K562 (cell line): ENCODE measurements around the gene RNF217. TPM values are rescaled to one million over a fixed set of nuclear protein-coding genes. Genes with fewer than 3 reads are reported as not detected.

Experiments
- ATAC-seq: fragments of 200-7000 bp; cut with Tn5 transposase; 3 replicates; pipeline ENCODE4 v1.9.1; 2020; ENCODE audit warnings: moderate library complexity
- BruUV-seq: library from RNA; stranded (reverse); fragments of 400-500 nt; replicated peaks from 2 replicates; lab custom pipeline; 2021; lab: Mats Ljungman, UMichigan
- CTCF ChIA-PET: fragments of 300-600 bp; formaldehyde crosslinking; extraction: SDS; loops from one replicate; lab custom pipeline; 2021; ENCODE audit warnings: low intra/inter-chr PET ratio; lab: Yijun Ruan, JAX
- POLR2A ChIA-PET: fragments of 300-600, 350-650 bp; sonication (Branson Sonifier 250); formaldehyde crosslinking; extraction: SDS; loops from one replicate; lab custom pipeline; 2021; ENCODE audit warnings: antibody characterized with exemption, inconsistent platforms; lab: Yijun Ruan, JAX
- DNase-seq, 4 experiments: peaks; one replicate each; pipeline versions ENCODE4 v3.0.0 to v3.0.0-alpha.2; 2011 to 2018; ENCODE audit warnings: low spot score in 3 of 4, mixed read lengths in 3 of 4; ENCODE audit errors: extremely low read depth in 1 of 4
- FAIRE-seq: peaks from 2 replicates; lab custom pipeline; 2011; peaks lifted over from hg19 to GRCh38; lab: Jason Lieb, UNC
- H2AFZ ChIP-seq: 2 replicates; pipeline ENCODE4 v1.6.0; 2011; ENCODE audit warnings: low read depth, low read length, control low read depth, inconsistent platforms
- H3K27ac ChIP-seq: fragments of 200-600 bp; 3 replicates; pipeline ENCODE4 v1.8.0; 2011; ENCODE audit warnings: low read depth, mild to moderate bottlenecking, control low read depth, inconsistent platforms, low read length, moderate library complexity, mixed read lengths; ENCODE audit errors: extremely low read depth
- H3K27me3 ChIP-seq, 2 experiments: fragments of 300-600 bp in 1 of 2; 2 replicates in 1 of 2; 3 replicates in 1 of 2; pipeline versions ENCODE4 v1.6.0 to v1.8.0; 2011; ENCODE audit warnings: inconsistent platforms in 2 of 2, low read length in 2 of 2, mild to moderate bottlenecking in 1 of 2, mixed read lengths in 1 of 2, moderate library complexity in 1 of 2; ENCODE audit not compliant: control insufficient read depth in 2 of 2, insufficient read depth in 2 of 2
- H3K36me3 ChIP-seq: fragments of 300-600 bp; 3 replicates; pipeline ENCODE4 v1.8.0; 2011; ENCODE audit warnings: mild to moderate bottlenecking, low read length, inconsistent platforms; ENCODE audit not compliant: control insufficient read depth, insufficient read depth
- H3K4me1 ChIP-seq, 2 experiments: fragments of 200-600 bp in 1 of 2; replicated peaks in 1 of 2; 2 replicates in 1 of 2; 3 replicates in 1 of 2; pipeline versions ENCODE4 v1.5.1 to v1.8.0; 2011; ENCODE audit warnings: inconsistent platforms in 2 of 2, low read length in 2 of 2, mild to moderate bottlenecking in 1 of 2, mixed read lengths in 1 of 2, moderate library complexity in 1 of 2; ENCODE audit not compliant: control insufficient read depth in 2 of 2, insufficient read depth in 2 of 2
- H3K4me2 ChIP-seq: 2 replicates; pipeline ENCODE4 v1.6.1; 2011; ENCODE audit warnings: low read length, control low read depth, inconsistent platforms, mixed read lengths; ENCODE audit not compliant: insufficient read depth
- H3K4me3 ChIP-seq: fragments of 200-600 bp; sonication (generic), shearing (Covaris generic); 2 replicates; pipeline ENCODE4 v1.5.1; 2016; ENCODE audit warnings: control low read depth, inconsistent platforms
- H3K79me2 ChIP-seq: fragments of 200-600 bp; 3 replicates; pipeline ENCODE4 v1.8.0; 2011; ENCODE audit warnings: low read length, inconsistent platforms; ENCODE audit not compliant: control insufficient read depth, insufficient read depth
- H3K9ac ChIP-seq, 2 experiments: 2 replicates each; pipeline versions ENCODE4 v1.6.0 to v1.6.1; 2011; ENCODE audit warnings: low read depth in 2 of 2, low read length in 2 of 2, control low read depth in 1 of 2, inconsistent platforms in 1 of 2, mild to moderate bottlenecking in 1 of 2, mixed read lengths in 1 of 2; ENCODE audit not compliant: insufficient read depth in 1 of 2
- H3K9me1 ChIP-seq: one replicate; pipeline ENCODE4 v1.6.0; 2011; ENCODE audit warnings: inconsistent platforms, mild to moderate bottlenecking, low read length, moderate library complexity; ENCODE audit not compliant: control insufficient read depth, insufficient read depth
- H3K9me3 ChIP-seq: replicated peaks from 2 replicates; pipeline ENCODE4 v1.5.1; 2011; ENCODE audit warnings: low read depth, low read length, inconsistent platforms; ENCODE audit not compliant: control insufficient read depth, insufficient read depth
- H4K20me1 ChIP-seq: replicated peaks from 2 replicates; pipeline ENCODE4 v1.6.1; 2011; ENCODE audit warnings: low read length, inconsistent platforms, mixed read lengths; ENCODE audit not compliant: control insufficient read depth, insufficient read depth
- FOXK2 ChIP-seq, 2 experiments: fragments of 450-650 bp; IDR thresholded peaks in 1 of 2; conservative IDR thresholded peaks in 1 of 2; 2 replicates each; pipeline ENCODE4 v1.6.1; 2016; ENCODE audit warnings: low read depth in 2 of 2, mild to moderate bottlenecking in 1 of 2
- HDAC1 ChIP-seq, 2 experiments: fragments of 450-650 bp; IDR thresholded peaks; 2 replicates each; pipeline ENCODE4 v1.6.1; 2016 to 2017; ENCODE audit warnings: inconsistent platforms in 1 of 2, mild to moderate bottlenecking in 1 of 2, moderate library complexity in 1 of 2
- KAT7 ChIP-seq: sonication (generic); formaldehyde crosslinking; IDR thresholded peaks from 2 replicates; pipeline ENCODE4 v1.8.0; 2022; ENCODE audit warnings: missing genetic modification reagents, mild to moderate bottlenecking, borderline replicate concordance
- MYNN ChIP-seq, 2 experiments: sonication (generic); formaldehyde crosslinking in 1 of 2; IDR thresholded peaks; 2 replicates each; pipeline versions ENCODE4 v1.5.0 to v1.6.1; 2016 to 2020; ENCODE audit warnings: antibody characterized with exemption in 1 of 2, missing genetic modification reagents in 1 of 2
- SOX6 ChIP-seq: fragments of 450-650 bp; IDR thresholded peaks from 2 replicates; pipeline ENCODE4 v1.6.1; 2014; ENCODE audit warnings: mild to moderate bottlenecking
- SPI1 ChIP-seq: IDR thresholded peaks from 2 replicates; pipeline ENCODE4 v1.6.1; 2011; ENCODE audit warnings: low read depth, low read length, control low read depth, borderline replicate concordance
- STAT5A ChIP-seq: IDR thresholded peaks from 2 replicates; pipeline ENCODE4 v1.6.1; 2012; ENCODE audit warnings: low read length, inconsistent platforms, borderline replicate concordance
- ZBTB11 ChIP-seq, 3 experiments: fragments of 200-800 bp in 1 of 3; fragments of 250-450 bp in 1 of 3; fragments of 450-650 bp in 1 of 3; sonication (Bioruptor Pico) in 1 of 3; sonication (Bioruptor generic) in 1 of 3; formaldehyde crosslinking in 1 of 3; IDR thresholded peaks; 2 replicates each; pipeline versions ENCODE4 v1.6.1 to v1.8.0; 2016 to 2022; ENCODE audit warnings: mild to moderate bottlenecking in 2 of 3, missing genetic modification characterization in 2 of 3, missing compliant biosample characterization in 1 of 3, moderate library complexity in 1 of 3
- ZBTB17 ChIP-seq: fragments of 450-650 bp; formaldehyde crosslinking; IDR thresholded peaks from 2 replicates; pipeline ENCODE4 v1.4.0; 2020; ENCODE audit warnings: mild to moderate bottlenecking
- ZNF174 ChIP-seq: fragments of 250-450 bp; sonication (Bioruptor Pico); IDR thresholded peaks from 2 replicates; pipeline ENCODE4 v1.4.0; 2020; ENCODE audit warnings: mild to moderate bottlenecking
- WGBS: fragments of 100-300 bp; shearing (Covaris generic); methylation state at CpG from one replicate; pipeline ENCODE4 v1.1.6; 2016; ENCODE audit warnings: low coverage, mixed read lengths; ENCODE audit not compliant: insufficient coverage; ENCODE audit errors: missing lambda C conversion rate; 5-methylcytosine and 5-hydroxymethylcytosine counted together
- in situ Hi-C: fragments of 300-500 bp; cut with MboI; formaldehyde crosslinking; loops from 4 replicates; pipeline ENCODE4 v1.15.0; 2018; ENCODE audit warnings: inconsistent platforms, mixed read lengths
- intact Hi-C: fragments of 100-400 bp; cut with micrococcal nuclease; formaldehyde crosslinking; loops from 2 replicates; pipeline ENCODE4 v1.14.2; 2022
- polyA plus RNA-seq, 8 experiments: library from polyadenylated mRNA; depleted of rRNA in 4 of 8; stranded (reverse) in 5 of 8; unstranded in 3 of 8; fragments of >200 nt; fragmentation: Nextera tagmentation in 2 of 8; fragmentation: Illumina TruSeq in 1 of 8; extraction: Ambion mirVana in 2 of 8; extraction: Trizol in 1 of 8; gene quantifications; 2 replicates each; pipeline versions ENCODE4 v1.2.1 to v1.2.3, GENCODE V29; 2011 to 2014; ENCODE audit warnings: inconsistent platforms in 1 of 8, missing spikeins in 1 of 8
- total RNA-seq, 7 experiments: library from RNA; depleted of rRNA in 6 of 7; stranded (reverse); fragments of >200 nt in 6 of 7; fragmentation: Illumina TruSeq in 2 of 7; extraction: Trizol in 2 of 7; gene quantifications; 2 replicates each; pipeline versions ENCODE4 v1.2.1 to v1.2.3, GENCODE V29; 2011 to 2021; ENCODE audit warnings: low replicate concordance in 1 of 7
- TF ChIP-seq, protein P1 (sequence below), 2 experiments: IDR thresholded peaks; 2 replicates each; pipeline ENCODE4 v1.6.1; 2012; ENCODE audit warnings: improper control_type of control experiment in 2 of 2, low read depth in 2 of 2, low read length in 2 of 2, borderline replicate concordance in 1 of 2
- TF ChIP-seq, protein P2 (sequence below): sonication (generic); formaldehyde crosslinking; IDR thresholded peaks from 2 replicates; pipeline ENCODE4 v1.8.1; 2022; ENCODE audit warnings: missing genetic modification reagents

Gene RNF217
- total and polyA plus RNA-seq, 9 of the 15 experiments (the other 6 are each of a cell fraction or from before 2014, with no cell fraction given) = 2.9 to 25.6 (median 12.0) TPM

GRCh38 chr6:124964764-124965105 lies 2.5 kb downstream of the RNF217 start:
- DNase-seq = peak in 1 of 4 experiments; percentile 31
- H3K27ac ChIP-seq = peak overlapping the region; percentile 84
- in situ Hi-C loops (no loop called here), intact Hi-C loops (loop anchor here (1.0 to 10.0 kb wide), 6 partner anchors 50 to 820 kb away; partner anchors contain the start of genes HDDC2 and TPD52L1)
- peak overlapping the region; percentile 77 to 89 for H3K9ac ChIP-seq
- POLR2A ChIA-PET = interaction anchor here (0.6 to 1.8 kb wide), 4 partner anchors 8 to 188 kb away, joined by 3 to 5 read pairs (median 3); no protein-coding TSS in a partner anchor
- peaks cover 86% of the 10 kb centered on the region for H3K79me2 ChIP-seq
- peak in 1 of 2 experiments; percentile 21; a peak in 1 of 4 replicates for TF ChIP-seq FOXK2 (conservative IDR thresholded peaks at IDR 0.05 in 1 of 2, IDR thresholded peaks at IDR 0.05 in 1 of 2; ENCODE audit: low read depth in 2 of 2)
- TF ChIP-seq ZBTB11 (CRISPR knock-in tag; IDR thresholded peaks at IDR 0.05) = 0 out of 6 replicates have a peak, but pooled peaks of 1 of the 3 experiments have one; percentile 4
- TF ChIP-seq HDAC1 (IDR thresholded peaks at IDR 0.05) = 0 out of 4 replicates have a peak, but pooled peaks of 1 of the 2 experiments have one; percentile 4
- 0 out of 2 replicates have a peak, but pooled peaks have one; percentile 23 for TF ChIP-seq SPI1
- TF ChIP-seq, protein P1, sequence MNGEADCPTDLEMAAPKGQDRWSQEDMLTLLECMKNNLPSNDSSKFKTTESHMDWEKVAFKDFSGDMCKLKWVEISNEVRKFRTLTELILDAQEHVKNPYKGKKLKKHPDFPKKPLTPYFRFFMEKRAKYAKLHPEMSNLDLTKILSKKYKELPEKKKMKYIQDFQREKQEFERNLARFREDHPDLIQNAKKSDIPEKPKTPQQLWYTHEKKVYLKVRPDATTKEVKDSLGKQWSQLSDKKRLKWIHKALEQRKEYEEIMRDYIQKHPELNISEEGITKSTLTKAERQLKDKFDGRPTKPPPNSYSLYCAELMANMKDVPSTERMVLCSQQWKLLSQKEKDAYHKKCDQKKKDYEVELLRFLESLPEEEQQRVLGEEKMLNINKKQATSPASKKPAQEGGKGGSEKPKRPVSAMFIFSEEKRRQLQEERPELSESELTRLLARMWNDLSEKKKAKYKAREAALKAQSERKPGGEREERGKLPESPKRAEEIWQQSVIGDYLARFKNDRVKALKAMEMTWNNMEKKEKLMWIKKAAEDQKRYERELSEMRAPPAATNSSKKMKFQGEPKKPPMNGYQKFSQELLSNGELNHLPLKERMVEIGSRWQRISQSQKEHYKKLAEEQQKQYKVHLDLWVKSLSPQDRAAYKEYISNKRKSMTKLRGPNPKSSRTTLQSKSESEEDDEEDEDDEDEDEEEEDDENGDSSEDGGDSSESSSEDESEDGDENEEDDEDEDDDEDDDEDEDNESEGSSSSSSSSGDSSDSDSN (IDR thresholded peaks at IDR 0.05; ENCODE audit: borderline replicate concordance in 1 of 2, low read depth in 2 of 2, low read length in 2 of 2) = 0 out of 4 replicates have a peak, but pooled peaks of 1 of the 2 experiments have one; percentile 6
- peak; percentile 19; the same call in 1 of the 2 replicates for TF ChIP-seq SOX6
- 0 out of 2 replicates have a peak, but pooled peaks have one; percentile 6 for TF ChIP-seq KAT7 (CRISPR knock-in tag)
- TF ChIP-seq, protein P2, sequence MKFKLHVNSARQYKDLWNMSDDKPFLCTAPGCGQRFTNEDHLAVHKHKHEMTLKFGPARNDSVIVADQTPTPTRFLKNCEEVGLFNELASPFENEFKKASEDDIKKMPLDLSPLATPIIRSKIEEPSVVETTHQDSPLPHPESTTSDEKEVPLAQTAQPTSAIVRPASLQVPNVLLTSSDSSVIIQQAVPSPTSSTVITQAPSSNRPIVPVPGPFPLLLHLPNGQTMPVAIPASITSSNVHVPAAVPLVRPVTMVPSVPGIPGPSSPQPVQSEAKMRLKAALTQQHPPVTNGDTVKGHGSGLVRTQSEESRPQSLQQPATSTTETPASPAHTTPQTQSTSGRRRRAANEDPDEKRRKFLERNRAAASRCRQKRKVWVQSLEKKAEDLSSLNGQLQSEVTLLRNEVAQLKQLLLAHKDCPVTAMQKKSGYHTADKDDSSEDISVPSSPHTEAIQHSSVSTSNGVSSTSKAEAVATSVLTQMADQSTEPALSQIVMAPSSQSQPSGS (CRISPR knock-in tag) = no peak
- 0 out of 2 replicates have a peak, but pooled peaks have one; percentile 36 for TF ChIP-seq MYNN (IDR thresholded peaks at IDR 0.05)
- TF ChIP-seq MYNN (CRISPR knock-in tag; IDR thresholded peaks at IDR 0.05) = no peak
- no peak for TF ChIP-seq STAT5A
- no peak for TF ChIP-seq ZBTB17 (CRISPR knock-in tag)
- TF ChIP-seq ZNF174 (CRISPR knock-in tag) = no peak
- H3K9me3 ChIP-seq = no peaks in the 10 kb centered on the region
- H3K36me3 ChIP-seq = peaks cover 33% of the 10 kb centered on the region
- peaks cover 18 to 19% of the 10 kb centered on the region in 2 experiments; a peak in 4 of 5 replicates for H3K4me1 ChIP-seq
- no peak for FAIRE-seq
- H3K9me1 ChIP-seq = no peaks in the 10 kb centered on the region
- no TSS peak for BruUV-seq
- no peaks in the 10 kb centered on the region for H3K27me3 ChIP-seq
- H3K4me3 ChIP-seq = peak overlapping the region; percentile 75
- H4K20me1 ChIP-seq = no peaks in the 10 kb centered on the region
- H3K4me2 ChIP-seq = peak overlapping the region; percentile 93
- H2AFZ ChIP-seq = no peak overlapping the region
- CTCF ChIA-PET = no interaction called here
- ATAC-seq = no peak
- WGBS = 0% methylated on average over 3 of the region's 3 CpGs
